GM18951 (cell line): ENCODE data around the gene MIB1.

Experiments
- POLR2A ChIP-seq: IDR thresholded peaks from 4 replicates; pipeline ENCODE4 v1.6.1; 2011; ENCODE audit warnings: mild to moderate bottlenecking; ENCODE audit not compliant: insufficient read length, insufficient read depth; ENCODE audit errors: extremely low read depth
- in situ Hi-C: fragments of 300-500 bp; cut with MboI; formaldehyde crosslinking; loops from one replicate; pipeline ENCODE4 v1.12.0; 2022; ENCODE audit warnings: low sequenced_read_pairs, mixed read lengths, inconsistent platforms; ENCODE audit not compliant: unreplicated experiment

MIB1 gene

GRCh38 chr18:21808185-21808584 lies 67.6 kb downstream of the MIB1 start:
- no peak for TF ChIP-seq POLR2A
- in situ Hi-C loops: no loop called here

GRCh38 chr18:21809725-21810124 lies 69.1 kb downstream of the MIB1 start:
- TF ChIP-seq POLR2A: no peak
- in situ Hi-C loops: no loop called here

- in situ Hi-C loops: no loop called here
- TF ChIP-seq POLR2A: no peak
Observed at GRCh38 chr18:21815101-21815500, 74.5 kb downstream of the MIB1 start.

- no peak for TF ChIP-seq POLR2A
- in situ Hi-C loops: no loop called here
Observed at GRCh38 chr18:21820033-21820810, 79.6 kb downstream of the MIB1 start.

GRCh38 chr18:21820811-21821143 lies 80.2 kb downstream of the MIB1 start:
- no peak for TF ChIP-seq POLR2A
- in situ Hi-C loops: no loop called here

- no peak for TF ChIP-seq POLR2A
- in situ Hi-C loops: no loop called here
Observed at GRCh38 chr18:21823848-21824247, 83.3 kb downstream of the MIB1 start.

- in situ Hi-C loops: no loop called here
Observed at GRCh38 chr18:21826196-21826595, 85.6 kb downstream of the MIB1 start.

GRCh38 chr18:21826641-21827302 lies 86.2 kb downstream of the MIB1 start:
- in situ Hi-C loops: no loop called here
- TF ChIP-seq POLR2A: no peak

More at GRCh38 chr18:21826196-21826595, 85.6 kb downstream of the MIB1 start:
- no peak for TF ChIP-seq POLR2A

GRCh38 chr18:21830532-21830931 lies 89.9 kb downstream of the MIB1 start:
- in situ Hi-C loops: no loop called here
- TF ChIP-seq POLR2A: no peak

GRCh38 chr18:21831413-21831831 lies 90.8 kb downstream of the MIB1 start:
- in situ Hi-C loops: no loop called here

GRCh38 chr18:21833604-21834298 lies 93.2 kb downstream of the MIB1 start:
- no peak for TF ChIP-seq POLR2A
- in situ Hi-C loops: no loop called here

More at GRCh38 chr18:21831413-21831831, 90.8 kb downstream of the MIB1 start:
- TF ChIP-seq POLR2A: no peak

- in situ Hi-C loops: no loop called here
- no peak for TF ChIP-seq POLR2A
Observed at GRCh38 chr18:21834299-21834660, 93.7 kb downstream of the MIB1 start.

GRCh38 chr18:21841570-21841969 lies 101.0 kb downstream of the MIB1 start:
- TF ChIP-seq POLR2A: no peak
- in situ Hi-C loops: no loop called here

GRCh38 chr18:21843341-21843740 lies 102.7 kb downstream of the MIB1 start:
- in situ Hi-C loops: no loop called here
- no peak for TF ChIP-seq POLR2A

- in situ Hi-C loops: no loop called here
- no peak for TF ChIP-seq POLR2A
Observed at GRCh38 chr18:21851327-21851961, 110.9 kb downstream of the MIB1 start.
